Inferior parietal cortex (tissue), 1 donor: ENCODE data around the gene LDHD.
"Not testable (repeated sequence)": the region's sequence is repeated elsewhere in the genome, so short reads cannot be mapped to it uniquely, and the experiment has no call there.

Experiments used
- DNase-seq: peaks from one replicate; pipeline ENCODE4 v3.0.0-alpha.2; 2016; ENCODE audit errors: extremely low spot score

LDHD gene

GRCh38 chr16:75116081-75116910 is at the start of gene LDHD:
Gene LDHD, minus strand, starts transcription at chr16:75116780. Its CDS starts 60 bp downstream, at chr16:75116720.
- peak; percentile 78 for DNase-seq

GRCh38 chr16:75160386-75160785 is 43.8 kb upstream of the LDHD start:
- DNase-seq, result no peak

- no peak for DNase-seq
Measured at GRCh38 chr16:75152635-75153034, 36.1 kb upstream of the LDHD start.

GRCh38 chr16:75151798-75152197 is 35.2 kb upstream of the LDHD start:
- no peak for DNase-seq

GRCh38 chr16:75148311-75149195 is 32.0 kb upstream of the LDHD start, which contains the start of gene ZFP1:
Gene ZFP1, plus strand, starts transcription at chr16:75148524. Its CDS starts 4,428 bp downstream, at chr16:75152952.
- DNase-seq, result peak; percentile 96

GRCh38 chr16:75147968-75148310 is 31.4 kb upstream of the LDHD start:
- DNase-seq, result no peak

- DNase-seq, result no peak
Measured at GRCh38 chr16:75143941-75144340, 27.4 kb upstream of the LDHD start.

- DNase-seq, result no peak
Measured at GRCh38 chr16:75139498-75139897, 22.9 kb upstream of the LDHD start.

GRCh38 chr16:75138636-75139035 is 22.1 kb upstream of the LDHD start:
- no peak for DNase-seq

GRCh38 chr16:75138233-75138632 is 21.7 kb upstream of the LDHD start:
- DNase-seq, result no peak

GRCh38 chr16:75131081-75131480 is 14.5 kb upstream of the LDHD start:
- no peak for DNase-seq

GRCh38 chr16:75130150-75130771 is 13.7 kb upstream of the LDHD start:
- no peak for DNase-seq

GRCh38 chr16:75129421-75130149 is 13.0 kb upstream of the LDHD start:
- not testable (repeated sequence) for DNase-seq

GRCh38 chr16:75127713-75128415 is 11.3 kb upstream of the LDHD start:
- no peak for DNase-seq

GRCh38 chr16:75122609-75123008 is 6.0 kb upstream of the LDHD start:
- no peak for DNase-seq

- DNase-seq, result no peak
Measured at GRCh38 chr16:75121949-75122568, 5.5 kb upstream of the LDHD start.

- DNase-seq, result no peak
Measured at GRCh38 chr16:75120253-75120652, 3.7 kb upstream of the LDHD start.

- no peak for DNase-seq
Measured at GRCh38 chr16:75118943-75119539, 2.5 kb upstream of the LDHD start.

GRCh38 chr16:75116911-75117245 is 298 bp upstream of the LDHD start:
- DNase-seq, result no peak
